HEK293 (cell line): ENCODE results near the gene IFFO2.

ENCODE experiments used
- CTCF ChIA-PET: fragments of 350-600 bp; formaldehyde crosslinking; extraction: SDS; loops from one replicate; lab custom pipeline; 2021; ENCODE audit warnings: antibody characterized with exemption; lab: Yijun Ruan, JAX
- POLR2A ChIA-PET: fragments of 300-600 bp; formaldehyde crosslinking; extraction: SDS; loops from one replicate; lab custom pipeline; 2020; ENCODE audit warnings: antibody characterized with exemption, inconsistent platforms; lab: Yijun Ruan, JAX
- H3K27ac ChIP-seq: fragments of 200-500 bp; sonication (Bioruptor generic); 2 replicates; pipeline ENCODE4 v1.5.1; 2014; ENCODE audit warnings: low read depth, low read length, control low read depth, inconsistent platforms; ENCODE audit errors: extremely low read depth
- H3K36me3 ChIP-seq, 2 experiments: fragments of 200-500 bp in 1 of 2; sonication (Bioruptor generic) in 1 of 2; 1 replicate in 1 of 2; 2 replicates in 1 of 2; pipeline ENCODE4 v1.5.1; 2014 to 2017; ENCODE audit warnings: inconsistent platforms in 2 of 2, low read length in 2 of 2; ENCODE audit not compliant: control insufficient read depth in 2 of 2, insufficient read depth in 1 of 2
- H3K4me1 ChIP-seq: fragments of 200-500 bp; sonication (Bioruptor generic); 2 replicates; pipeline ENCODE4 v1.5.1; 2014; ENCODE audit warnings: mild to moderate bottlenecking, low read length, inconsistent platforms; ENCODE audit not compliant: control insufficient read depth, insufficient read depth
- H3K4me3 ChIP-seq: 2 replicates; pipeline ENCODE4 v1.5.1; 2011; ENCODE audit warnings: low read depth, mild to moderate bottlenecking, control low read depth, low read length, moderate library complexity
- H3K9me3 ChIP-seq: fragments of 200-500 bp; sonication (Bioruptor generic); 2 replicates; pipeline ENCODE4 v1.5.1; 2014; ENCODE audit warnings: low read depth, low read length, inconsistent platforms; ENCODE audit not compliant: control insufficient read depth, insufficient read depth
- BCL11A ChIP-seq: fragments of 450-650 bp; formaldehyde crosslinking; IDR thresholded peaks from 2 replicates; pipeline ENCODE4 v1.5.1; 2016; ENCODE audit warnings: low read depth, missing biosample characterization, missing genetic modification characterization
- BCL6B ChIP-seq: fragments of 450-650 bp; formaldehyde crosslinking; IDR thresholded peaks from 2 replicates; pipeline ENCODE4 v1.5.1; 2017; ENCODE audit warnings: missing biosample characterization, missing genetic modification characterization
- KLF8 ChIP-seq: fragments of 450-650 bp; formaldehyde crosslinking; IDR thresholded peaks from 2 replicates; pipeline ENCODE4 v1.5.1; 2016; ENCODE audit warnings: missing biosample characterization, missing genetic modification characterization
- OSR2 ChIP-seq: fragments of 450-650 bp; formaldehyde crosslinking; IDR thresholded peaks from 2 replicates; pipeline ENCODE4 v1.5.1; 2016; ENCODE audit warnings: missing biosample characterization, missing genetic modification characterization
- SALL2 ChIP-seq: fragments of 450-650 bp; formaldehyde crosslinking; IDR thresholded peaks from 2 replicates; pipeline ENCODE4 v1.5.0; 2017; ENCODE audit warnings: missing biosample characterization, mild to moderate bottlenecking, missing genetic modification characterization, borderline replicate concordance
- SCRT2 ChIP-seq: fragments of 450-650 bp; formaldehyde crosslinking; IDR thresholded peaks from 2 replicates; pipeline ENCODE4 v1.5.1; 2016; ENCODE audit warnings: missing biosample characterization, missing genetic modification characterization
- SP7 ChIP-seq: fragments of 450-650 bp; formaldehyde crosslinking; IDR thresholded peaks from 2 replicates; pipeline ENCODE4 v1.5.1; 2016; ENCODE audit warnings: missing biosample characterization, missing genetic modification characterization
- YY2 ChIP-seq: fragments of 450-650 bp; formaldehyde crosslinking; IDR thresholded peaks from 2 replicates; pipeline ENCODE4 v1.5.1; 2016; ENCODE audit warnings: missing biosample characterization, missing genetic modification characterization
- ZBTB1 ChIP-seq: fragments of 450-650 bp; formaldehyde crosslinking; IDR thresholded peaks from 2 replicates; pipeline ENCODE4 v1.5.1; 2016; ENCODE audit warnings: missing biosample characterization, missing genetic modification characterization
- ZBTB7A ChIP-seq: fragments of 450-650 bp; formaldehyde crosslinking; IDR thresholded peaks from 2 replicates; pipeline ENCODE4 v1.5.1; 2016; ENCODE audit warnings: low read depth, missing biosample characterization, missing genetic modification characterization
- ZNF10 ChIP-seq: fragments of 450-650 bp; formaldehyde crosslinking; IDR thresholded peaks from 2 replicates; pipeline ENCODE4 v1.5.1; 2017; ENCODE audit warnings: missing biosample characterization, missing genetic modification characterization
- ZNF138 ChIP-seq: fragments of 450-650 bp; formaldehyde crosslinking; IDR thresholded peaks from 2 replicates; pipeline ENCODE4 v1.5.1; 2016; ENCODE audit warnings: missing biosample characterization, missing genetic modification characterization, borderline replicate concordance
- ZNF302 ChIP-seq: fragments of 450-650 bp; formaldehyde crosslinking; IDR thresholded peaks from 2 replicates; pipeline ENCODE4 v1.5.1; 2016; ENCODE audit warnings: missing biosample characterization, missing genetic modification characterization, low read depth
- ZNF398 ChIP-seq: fragments of 450-650 bp; formaldehyde crosslinking; IDR thresholded peaks from 2 replicates; pipeline ENCODE4 v1.5.1; 2017; ENCODE audit warnings: missing biosample characterization, missing genetic modification characterization
- ZNF404 ChIP-seq: fragments of 450-650 bp; formaldehyde crosslinking; IDR thresholded peaks from 2 replicates; pipeline ENCODE4 v1.5.1; 2017; ENCODE audit warnings: missing biosample characterization, missing genetic modification characterization
- ZNF416 ChIP-seq: fragments of 450-650 bp; formaldehyde crosslinking; IDR thresholded peaks from 2 replicates; pipeline ENCODE4 v1.5.1; 2016; ENCODE audit warnings: missing biosample characterization, missing genetic modification characterization
- ZNF48 ChIP-seq: fragments of 450-650 bp; formaldehyde crosslinking; IDR thresholded peaks from 2 replicates; pipeline ENCODE4 v1.5.1; 2016; ENCODE audit warnings: missing biosample characterization, missing genetic modification characterization
- ZNF513 ChIP-seq: fragments of 450-650 bp; IDR thresholded peaks from 2 replicates; pipeline ENCODE4 v1.5.1; 2018; ENCODE audit warnings: missing biosample characterization, missing genetic modification characterization
- ZNF621 ChIP-seq: fragments of 450-650 bp; formaldehyde crosslinking; IDR thresholded peaks from 2 replicates; pipeline ENCODE4 v1.5.1; 2017; ENCODE audit warnings: missing biosample characterization, missing genetic modification characterization
- ZNF623 ChIP-seq: fragments of 450-650 bp; formaldehyde crosslinking; IDR thresholded peaks from 2 replicates; pipeline ENCODE4 v1.5.1; 2016; ENCODE audit warnings: missing biosample characterization, missing genetic modification characterization
- ZNF660 ChIP-seq: fragments of 450-650 bp; IDR thresholded peaks from 2 replicates; pipeline ENCODE4 v1.5.1; 2018; ENCODE audit warnings: missing biosample characterization, mild to moderate bottlenecking, missing genetic modification characterization

The IFFO2 gene

GRCh38 chr1:18883079-18883478, 73.4 kb downstream of the IFFO2 start (continued):
- TF ChIP-seq ZNF621 (tag by site-specific recombination), result no peak
- TF ChIP-seq ZNF398 (tag by site-specific recombination), result no peak
- no peak for TF ChIP-seq KLF8 (tag by site-specific recombination)
- TF ChIP-seq ZNF302 (tag by site-specific recombination), result no peak

GRCh38 chr1:18882486-18882885, 74.0 kb downstream of the IFFO2 start:
- Histone ChIP-seq H3K36me3 (peaks cover 0 to 7% of the 10 kb centered on the region in 2 experiments; a peak in 1 of 3 replicates), H3K4me3 (no peak overlapping the region)
- TF ChIP-seq ZNF660 (tag by site-specific recombination) (peak; percentile 60; the same call in 1 of the 2 replicates), ZNF416 (no peak), ZNF404 (tag by site-specific recombination) (no peak), SP7 (peak; percentile 58; the same call in 1 of the 2 replicates), SALL2 (tag by site-specific recombination) (no peak), SCRT2 (tag by site-specific recombination) (no peak), ZNF623 (no peak), ZBTB1 (tag by site-specific recombination) (no peak), OSR2 (tag by site-specific recombination) (no peak)
- TF ChIP-seq, all 188 proteins: peak for 2
- Histone ChIP-seq H3K27ac (no peak overlapping the region), H3K9me3 (no peaks in the 10 kb centered on the region), H3K4me1 (0 out of 2 replicates have a peak, but pooled peaks cover 2% of the 10 kb centered on the region)
- CTCF ChIA-PET, result interaction anchor here (2.3 to 3.4 kb wide), 3 partner anchors 30 to 231 kb away, joined by 15 to 27 read pairs (median 17); no protein-coding TSS in a partner anchor
- POLR2A ChIA-PET, result no interaction called here

GRCh38 chr1:18881642-18882431, 74.6 kb downstream of the IFFO2 start:
- TF ChIP-seq ZNF48, result no peak
- no peak for TF ChIP-seq YY2
- TF ChIP-seq ZNF10, result no peak
- TF ChIP-seq BCL6B, result no peak
- TF ChIP-seq ZBTB7A (tag by site-specific recombination), result no peak
- no peak for TF ChIP-seq ZNF513 (tag by site-specific recombination)
- no peak for TF ChIP-seq ZNF138
- TF ChIP-seq BCL11A (tag by site-specific recombination), result no peak
- ChIA-PET POLR2A (no interaction called here), CTCF (interaction anchor here (0.6 to 3.4 kb wide), 5 partner anchors 22 to 232 kb away, joined by 3 to 27 read pairs (median 3); no protein-coding TSS in a partner anchor)
- H3K4me1 ChIP-seq, result 0 out of 2 replicates have a peak, but pooled peaks cover 2% of the 10 kb centered on the region
- peaks cover 0 to 7% of the 10 kb centered on the region in 2 experiments; a peak in 1 of 3 replicates for H3K36me3 ChIP-seq
- H3K27ac ChIP-seq, result no peak overlapping the region
- H3K4me3 ChIP-seq, result no peak overlapping the region
- H3K9me3 ChIP-seq, result no peaks in the 10 kb centered on the region
